A549 (cell line): ENCODE results near the gene POMT2. TPM values are rescaled to one million over a fixed set of nuclear protein-coding genes. Genes with fewer than 3 reads are reported as not detected.

Experiments used
- ATAC-seq, 2 experiments: fragments of 200-7000 bp in 1 of 2; fragments of >200 bp in 1 of 2; cut with Nextera tagmentation in 1 of 2; cut with Tn5 transposase in 1 of 2; 3 replicates each; pipeline versions ENCODE4 v1.8.0 to v1.9.1; 2018 to 2020; ENCODE audit warnings: mild to moderate bottlenecking in 1 of 2, moderate library complexity in 1 of 2
- CTCF ChIA-PET: fragments of 300-600 bp; sonication (Branson Sonifier 250); formaldehyde crosslinking; extraction: SDS; loops from one replicate; lab custom pipeline; 2021; ENCODE audit warnings: antibody characterized with exemption, inconsistent platforms; lab: Yijun Ruan, JAX
- POLR2A ChIA-PET: fragments of 350-600 bp; formaldehyde crosslinking; extraction: SDS; loops from one replicate; lab custom pipeline; 2021; ENCODE audit warnings: antibody characterized with exemption, inconsistent platforms; lab: Yijun Ruan, JAX
- DNase-seq, 2 experiments: peaks; one replicate each; pipeline versions ENCODE4 v3.0.0 to v3.0.0-alpha.2; 2011 to 2016; ENCODE audit warnings: low read depth in 1 of 2, low spot score in 1 of 2
- FAIRE-seq: peaks from 2 replicates; lab custom pipeline; 2011; peaks lifted over from hg19 to GRCh38; lab: Jason Lieb, UNC
- H3K27ac ChIP-seq, 2 experiments: fragments of >200 bp; sonication (Bioruptor Twin); formaldehyde crosslinking; 3 replicates each; pipeline ENCODE4 v1.5.1; 2016 to 2017
- H3K4me1 ChIP-seq: fragments of >200 bp; sonication (Bioruptor Twin); formaldehyde crosslinking; 3 replicates; pipeline ENCODE4 v1.6.1; 2016
- H3K4me2 ChIP-seq: fragments of >200 bp; sonication (Bioruptor Twin); formaldehyde crosslinking; 3 replicates; pipeline ENCODE4 v1.6.1; 2016
- H3K4me3 ChIP-seq: fragments of >200 bp; sonication (Bioruptor Twin); formaldehyde crosslinking; 3 replicates; pipeline ENCODE4 v1.5.1; 2016
- H3K9me3 ChIP-seq: fragments of >200 bp; sonication (Bioruptor Twin); formaldehyde crosslinking; 3 replicates; pipeline ENCODE4 v1.6.1; 2016
- CBX8 ChIP-seq: fragments of 200-600 bp; sonication (generic); IDR thresholded peaks from 2 replicates; pipeline ENCODE4 v1.6.1; 2016
- CEBPB ChIP-seq, 2 experiments: fragments of >200 bp in 1 of 2; sonication (Bioruptor Twin) in 1 of 2; formaldehyde crosslinking in 1 of 2; IDR thresholded peaks; 2 replicates each; pipeline ENCODE4 v1.6.1; 2012 to 2016
- CHD4 ChIP-seq: fragments of 200-600 bp; sonication (generic); IDR thresholded peaks from 2 replicates; pipeline ENCODE4 v1.6.1; 2016; ENCODE audit warnings: antibody characterized with exemption, mild to moderate bottlenecking, borderline replicate concordance
- E2F6 ChIP-seq: IDR thresholded peaks from 2 replicates; pipeline ENCODE4 v1.6.1; 2012; ENCODE audit warnings: low read depth, borderline replicate concordance
- EHF ChIP-seq: fragments of 250-450 bp; sonication (Bioruptor Pico); IDR thresholded peaks from 2 replicates; pipeline ENCODE4 v1.5.0; 2020; ENCODE audit warnings: mild to moderate bottlenecking
- EHMT2 ChIP-seq: fragments of 200-600 bp; sonication (generic); IDR thresholded peaks from 2 replicates; pipeline ENCODE4 v1.6.1; 2016; ENCODE audit warnings: antibody characterized with exemption, low read depth, mild to moderate bottlenecking, moderate library complexity
- ELK1 ChIP-seq: fragments of 150-350 bp; IDR thresholded peaks from 2 replicates; pipeline ENCODE4 v1.6.1; 2014; ENCODE audit warnings: low read depth, mild to moderate bottlenecking, low read length
- ESRRA ChIP-seq: fragments of 150-350 bp; IDR thresholded peaks from 2 replicates; pipeline ENCODE4 v1.6.1; 2014; ENCODE audit warnings: mild to moderate bottlenecking, low read length, borderline replicate concordance
- FOSL2 ChIP-seq, 2 experiments: fragments of 450-650 bp in 1 of 2; fragments of >200 bp in 1 of 2; sonication (Bioruptor Twin) in 1 of 2; formaldehyde crosslinking; IDR thresholded peaks; 2 replicates each; pipeline versions ENCODE4 v1.5.0 to v1.6.1; 2016 to 2020; ENCODE audit warnings: mild to moderate bottlenecking in 1 of 2, moderate library complexity in 1 of 2
- GATA3 ChIP-seq: IDR thresholded peaks from 2 replicates; pipeline ENCODE4 v1.6.1; 2012; ENCODE audit warnings: borderline replicate concordance
- HEYL ChIP-seq: fragments of 250-450 bp; sonication (Bioruptor Pico); IDR thresholded peaks from 2 replicates; pipeline ENCODE4 v1.8.0; 2021; ENCODE audit warnings: mild to moderate bottlenecking, moderate library complexity
- HOXB13 ChIP-seq: fragments of 250-450 bp; sonication (Bioruptor Pico); IDR thresholded peaks from 2 replicates; pipeline ENCODE4 v1.5.0; 2020; ENCODE audit warnings: low read depth, mild to moderate bottlenecking, moderate library complexity
- HOXB5 ChIP-seq: fragments of 250-450 bp; sonication (Bioruptor Pico); IDR thresholded peaks from 2 replicates; pipeline ENCODE4 v1.5.0; 2020; ENCODE audit warnings: mild to moderate bottlenecking, moderate library complexity
- JUNB ChIP-seq: fragments of >200 bp; sonication (Bioruptor Twin); formaldehyde crosslinking; IDR thresholded peaks from 2 replicates; pipeline ENCODE4 v1.6.1; 2016
- KDM5A ChIP-seq: fragments of 200-600 bp; sonication (generic); IDR thresholded peaks from 2 replicates; pipeline ENCODE4 v1.6.1; 2016; ENCODE audit warnings: antibody characterized with exemption, mild to moderate bottlenecking
- MAFK ChIP-seq: fragments of 450-650 bp; IDR thresholded peaks from 2 replicates; pipeline ENCODE4 v1.6.1; 2014; ENCODE audit not compliant: partially characterized antibody
- MAZ ChIP-seq: fragments of 150-350 bp; IDR thresholded peaks from 2 replicates; pipeline ENCODE4 v1.6.1; 2014; ENCODE audit warnings: antibody characterized with exemption, low read depth, low read length, borderline replicate concordance
- MYC ChIP-seq: IDR thresholded peaks from 2 replicates; pipeline ENCODE4 v1.6.1; 2012; ENCODE audit warnings: mild to moderate bottlenecking, inconsistent platforms, low read length, improper control_type of control experiment, borderline replicate concordance
- PHF8 ChIP-seq: fragments of 200-600 bp; sonication (generic); IDR thresholded peaks from 2 replicates; pipeline ENCODE4 v1.6.1; 2016; ENCODE audit warnings: low read depth, mild to moderate bottlenecking, antibody characterized with exemption, moderate library complexity, borderline replicate concordance
- POLR2A ChIP-seq: IDR thresholded peaks from 2 replicates; pipeline ENCODE4 v1.6.1; 2012; ENCODE audit warnings: mild to moderate bottlenecking, low read length
- RAD21 ChIP-seq, 2 experiments: fragments of >200 bp in 1 of 2; sonication (Bioruptor Twin) in 1 of 2; formaldehyde crosslinking in 1 of 2; IDR thresholded peaks in 1 of 2; conservative IDR thresholded peaks in 1 of 2; 2 replicates in 1 of 2; 3 replicates in 1 of 2; pipeline ENCODE4 v1.6.1; 2012 to 2018; ENCODE audit warnings: inconsistent platforms in 1 of 2
- RARB ChIP-seq: fragments of 250-450 bp; sonication (Bioruptor Pico); IDR thresholded peaks from 2 replicates; pipeline ENCODE4 v1.8.0; 2021; ENCODE audit warnings: mild to moderate bottlenecking, moderate library complexity
- RCOR1 ChIP-seq: fragments of 150-350 bp; IDR thresholded peaks from 2 replicates; pipeline ENCODE4 v1.6.1; 2014; ENCODE audit warnings: antibody characterized with exemption, low read length, low read depth
- SMC3 ChIP-seq: fragments of >200 bp; sonication (Bioruptor Twin); formaldehyde crosslinking; IDR thresholded peaks from 3 replicates; pipeline ENCODE4 v1.6.1; 2018; ENCODE audit warnings: inconsistent platforms
- TFCP2L1 ChIP-seq: fragments of 250-450 bp; sonication (Bioruptor Pico); IDR thresholded peaks from 2 replicates; pipeline ENCODE4 v1.5.0; 2021; ENCODE audit warnings: mild to moderate bottlenecking
- TP53 ChIP-seq: fragments of 250-450 bp; sonication (Bioruptor Pico); IDR thresholded peaks from 2 replicates; pipeline ENCODE4 v1.5.0; 2021; ENCODE audit warnings: mild to moderate bottlenecking, moderate library complexity
- ZNF302 ChIP-seq: fragments of 250-450 bp; sonication (Bioruptor Pico); IDR thresholded peaks from 2 replicates; pipeline ENCODE4 v1.9.0; 2021; ENCODE audit warnings: inconsistent platforms, mild to moderate bottlenecking, moderate library complexity
- WGBS: methylation state at CpG from one replicate; pipeline ENCODE4 v1.1.6; 2017; ENCODE audit errors: missing lambda C conversion rate; 5-methylcytosine and 5-hydroxymethylcytosine counted together
- polyA plus RNA-seq, 4 experiments: library from polyadenylated mRNA; depleted of rRNA in 3 of 4; stranded (reverse); fragments of >200 nt; fragmentation: RNase III in 1 of 4; extraction: RNeasy Plus Mini Kit Qiagen cat#74134 plus additional on column Dnase treatment in 1 of 4; gene quantifications; 2 replicates in 3 of 4; 3 replicates in 1 of 4; pipeline ENCODE4 v1.2.3, GENCODE V29; 2011 to 2017
- TF ChIP-seq, protein P1 (sequence below): fragments of >200 bp; sonication (Bioruptor Twin); formaldehyde crosslinking; IDR thresholded peaks from 3 replicates; pipeline ENCODE4 v1.5.1; 2016
- TF ChIP-seq, protein P2 (sequence below): fragments of 200-600 bp; sonication (generic); IDR thresholded peaks from 2 replicates; pipeline ENCODE4 v1.6.1; 2016; ENCODE audit warnings: antibody characterized with exemption, mild to moderate bottlenecking, moderate library complexity
- TF ChIP-seq, protein P3 (sequence below): fragments of 250-450 bp; sonication (Bioruptor Pico); IDR thresholded peaks from 2 replicates; pipeline ENCODE4 v1.5.0; 2021; ENCODE audit warnings: mild to moderate bottlenecking, moderate library complexity, borderline replicate concordance

Gene POMT2
- polyA plus RNA-seq, 2 of the 4 experiments (the other 2 are of a cell fraction), result 27.1 to 38.7 TPM

GRCh38 chr14:77327111-77327510, 6.4 kb upstream of the POMT2 start:
- Histone ChIP-seq H3K4me2 (no peak overlapping the region), H3K4me1 (peaks cover 5% of the 10 kb centered on the region), H3K4me3 (no peak overlapping the region), H3K9me3 (no peaks in the 10 kb centered on the region), H3K27ac (no peak overlapping the region)
- TF ChIP-seq JUNB (no peak), POLR2A (no peak), HEYL (CRISPR knock-in tag) (no peak), ZNF302 (CRISPR knock-in tag) (no peak), RARB (CRISPR knock-in tag) (no peak), FOSL2 (IDR thresholded peaks at IDR 0.05) (no peak), FOSL2 (CRISPR knock-in tag; IDR thresholded peaks at IDR 0.05) (no peak), EHMT2 (no peak), TFCP2L1 (CRISPR knock-in tag) (no peak), HOXB13 (CRISPR knock-in tag) (no peak), ESRRA (no peak), CBX8 (no peak), HOXB5 (no peak), KDM5A (no peak), MAZ (no peak), ELK1 (no peak), CEBPB (IDR thresholded peaks at IDR 0.05) (no peak), GATA3 (no peak)
- TF ChIP-seq, protein P1, sequence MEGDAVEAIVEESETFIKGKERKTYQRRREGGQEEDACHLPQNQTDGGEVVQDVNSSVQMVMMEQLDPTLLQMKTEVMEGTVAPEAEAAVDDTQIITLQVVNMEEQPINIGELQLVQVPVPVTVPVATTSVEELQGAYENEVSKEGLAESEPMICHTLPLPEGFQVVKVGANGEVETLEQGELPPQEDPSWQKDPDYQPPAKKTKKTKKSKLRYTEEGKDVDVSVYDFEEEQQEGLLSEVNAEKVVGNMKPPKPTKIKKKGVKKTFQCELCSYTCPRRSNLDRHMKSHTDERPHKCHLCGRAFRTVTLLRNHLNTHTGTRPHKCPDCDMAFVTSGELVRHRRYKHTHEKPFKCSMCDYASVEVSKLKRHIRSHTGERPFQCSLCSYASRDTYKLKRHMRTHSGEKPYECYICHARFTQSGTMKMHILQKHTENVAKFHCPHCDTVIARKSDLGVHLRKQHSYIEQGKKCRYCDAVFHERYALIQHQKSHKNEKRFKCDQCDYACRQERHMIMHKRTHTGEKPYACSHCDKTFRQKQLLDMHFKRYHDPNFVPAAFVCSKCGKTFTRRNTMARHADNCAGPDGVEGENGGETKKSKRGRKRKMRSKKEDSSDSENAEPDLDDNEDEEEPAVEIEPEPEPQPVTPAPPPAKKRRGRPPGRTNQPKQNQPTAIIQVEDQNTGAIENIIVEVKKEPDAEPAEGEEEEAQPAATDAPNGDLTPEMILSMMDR, result no peak
- TF ChIP-seq, protein P2, sequence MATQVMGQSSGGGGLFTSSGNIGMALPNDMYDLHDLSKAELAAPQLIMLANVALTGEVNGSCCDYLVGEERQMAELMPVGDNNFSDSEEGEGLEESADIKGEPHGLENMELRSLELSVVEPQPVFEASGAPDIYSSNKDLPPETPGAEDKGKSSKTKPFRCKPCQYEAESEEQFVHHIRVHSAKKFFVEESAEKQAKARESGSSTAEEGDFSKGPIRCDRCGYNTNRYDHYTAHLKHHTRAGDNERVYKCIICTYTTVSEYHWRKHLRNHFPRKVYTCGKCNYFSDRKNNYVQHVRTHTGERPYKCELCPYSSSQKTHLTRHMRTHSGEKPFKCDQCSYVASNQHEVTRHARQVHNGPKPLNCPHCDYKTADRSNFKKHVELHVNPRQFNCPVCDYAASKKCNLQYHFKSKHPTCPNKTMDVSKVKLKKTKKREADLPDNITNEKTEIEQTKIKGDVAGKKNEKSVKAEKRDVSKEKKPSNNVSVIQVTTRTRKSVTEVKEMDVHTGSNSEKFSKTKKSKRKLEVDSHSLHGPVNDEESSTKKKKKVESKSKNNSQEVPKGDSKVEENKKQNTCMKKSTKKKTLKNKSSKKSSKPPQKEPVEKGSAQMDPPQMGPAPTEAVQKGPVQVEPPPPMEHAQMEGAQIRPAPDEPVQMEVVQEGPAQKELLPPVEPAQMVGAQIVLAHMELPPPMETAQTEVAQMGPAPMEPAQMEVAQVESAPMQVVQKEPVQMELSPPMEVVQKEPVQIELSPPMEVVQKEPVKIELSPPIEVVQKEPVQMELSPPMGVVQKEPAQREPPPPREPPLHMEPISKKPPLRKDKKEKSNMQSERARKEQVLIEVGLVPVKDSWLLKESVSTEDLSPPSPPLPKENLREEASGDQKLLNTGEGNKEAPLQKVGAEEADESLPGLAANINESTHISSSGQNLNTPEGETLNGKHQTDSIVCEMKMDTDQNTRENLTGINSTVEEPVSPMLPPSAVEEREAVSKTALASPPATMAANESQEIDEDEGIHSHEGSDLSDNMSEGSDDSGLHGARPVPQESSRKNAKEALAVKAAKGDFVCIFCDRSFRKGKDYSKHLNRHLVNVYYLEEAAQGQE, result no peak
- CTCF ChIA-PET, result interaction anchor here (0.5 to 10.0 kb wide), 6 partner anchors 8 to 364 kb away, joined by 3 to 116 read pairs (median 3); no protein-coding TSS in a partner anchor
- DNase-seq (no peak), ATAC-seq (no peak), FAIRE-seq (no peak)
- POLR2A ChIA-PET, result no interaction called here
- 82% methylated on average over 1 of the region's 1 CpG for WGBS

GRCh38 chr14:77325746-77326094, 5.0 kb upstream of the POMT2 start:
- no peaks in the 10 kb centered on the region for H3K9me3 ChIP-seq
- TF ChIP-seq TP53 (CRISPR knock-in tag) (no peak), ESRRA (no peak), E2F6 (no peak), JUNB (no peak), KDM5A (no peak), RCOR1 (no peak), PHF8 (no peak), RAD21 (conservative IDR thresholded peaks at IDR 0.05 in 1 of 2, IDR thresholded peaks at IDR 0.05 in 1 of 2) (no peak), SMC3 (no peak), EHF (CRISPR knock-in tag) (no peak), MYC (no peak), HOXB13 (CRISPR knock-in tag) (no peak), POLR2A (no peak), MAFK (no peak), CHD4 (no peak)
- TF ChIP-seq, protein P3, sequence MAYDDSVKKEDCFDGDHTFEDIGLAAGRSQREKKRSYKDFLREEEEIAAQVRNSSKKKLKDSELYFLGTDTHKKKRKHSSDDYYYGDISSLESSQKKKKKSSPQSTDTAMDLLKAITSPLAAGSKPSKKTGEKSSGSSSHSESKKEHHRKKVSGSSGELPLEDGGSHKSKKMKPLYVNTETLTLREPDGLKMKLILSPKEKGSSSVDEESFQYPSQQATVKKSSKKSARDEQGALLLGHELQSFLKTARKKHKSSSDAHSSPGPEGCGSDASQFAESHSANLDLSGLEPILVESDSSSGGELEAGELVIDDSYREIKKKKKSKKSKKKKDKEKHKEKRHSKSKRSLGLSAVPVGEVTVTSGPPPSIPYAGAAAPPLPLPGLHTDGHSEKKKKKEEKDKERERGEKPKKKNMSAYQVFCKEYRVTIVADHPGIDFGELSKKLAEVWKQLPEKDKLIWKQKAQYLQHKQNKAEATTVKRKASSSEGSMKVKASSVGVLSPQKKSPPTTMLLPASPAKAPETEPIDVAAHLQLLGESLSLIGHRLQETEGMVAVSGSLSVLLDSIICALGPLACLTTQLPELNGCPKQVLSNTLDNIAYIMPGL (CRISPR knock-in tag), result no peak
- ChIA-PET CTCF (interaction anchor here (0.6 to 10.0 kb wide), 10 partner anchors 8 to 317 kb away, joined by 3 to 116 read pairs (median 4); no protein-coding TSS in a partner anchor), POLR2A (no interaction called here)
- H3K4me3 ChIP-seq, result no peak overlapping the region
- no peak for ATAC-seq
- DNase-seq, result peak in 1 of 2 experiments; percentile 43
- 80% methylated on average over 3 of the region's 3 CpGs for whole genome bisulfite sequencing
- no peak for FAIRE-seq
- H3K4me1 ChIP-seq, result peaks cover 6% of the 10 kb centered on the region
- H3K4me2 ChIP-seq, result no peak overlapping the region
- no peak overlapping the region for H3K27ac ChIP-seq
